ENCODE data around the gene CASZ1.

The CASZ1 gene

GRCh38 chr1:10791105-10791951 lies 5.1 kb downstream of the CASZ1 start:
- DNase-seq = no peak

- DNase-seq = no peak
These were observed 6.4 kb downstream of the CASZ1 start for GRCh38 chr1:10789803-10790702.

- DNase-seq = no peak
These were observed 7.2 kb downstream of the CASZ1 start for GRCh38 chr1:10789047-10789791.

GRCh38 chr1:10788592-10789006 lies 7.8 kb downstream of the CASZ1 start:
- DNase-seq = no peak

GRCh38 chr1:10787286-10787685 lies 9.2 kb downstream of the CASZ1 start:
- no peak for DNase-seq

GRCh38 chr1:10785728-10786638 lies 10.5 kb downstream of the CASZ1 start:
- DNase-seq = no peak

- DNase-seq = no peak
These were observed 11.3 kb downstream of the CASZ1 start for GRCh38 chr1:10784998-10785727.

GRCh38 chr1:10782491-10783244 lies 13.8 kb downstream of the CASZ1 start:
- DNase-seq = no peak

- DNase-seq = no peak
These were observed 15.3 kb downstream of the CASZ1 start for GRCh38 chr1:10781137-10781536.

- no peak for DNase-seq
These were observed 16.6 kb downstream of the CASZ1 start for GRCh38 chr1:10779841-10780240.

GRCh38 chr1:10779201-10779600 lies 17.2 kb downstream of the CASZ1 start:
- no peak for DNase-seq

- no peak for DNase-seq
These were observed 17.8 kb downstream of the CASZ1 start for GRCh38 chr1:10778640-10779039.

GRCh38 chr1:10777749-10778574 lies 18.5 kb downstream of the CASZ1 start:
- no peak for DNase-seq

GRCh38 chr1:10776190-10776905 lies 20.1 kb downstream of the CASZ1 start:
- no peak for DNase-seq

GRCh38 chr1:10775763-10776162 lies 20.7 kb downstream of the CASZ1 start:
- no peak for DNase-seq

- no peak for DNase-seq
These were observed 21.7 kb downstream of the CASZ1 start for GRCh38 chr1:10774615-10775310.

GRCh38 chr1:10773851-10774614 lies 22.4 kb downstream of the CASZ1 start:
- no peak for DNase-seq

Measured in cerebellar nuclear complex (tissue), 1 donor.